SK-N-MC (cell line): ENCODE results near the gene RAB28.

Experiments used
- EZH2 ChIP-seq: fragments of 200-600 bp; sonication (generic); IDR thresholded peaks from one replicate; pipeline ENCODE4 v1.6.1; 2017; ENCODE audit warnings: antibody characterized with exemption
- FOXP2 ChIP-seq: optimal IDR thresholded peaks from 2 replicates; pipeline ENCODE3; 2011; ENCODE audit warnings: mild to moderate bottlenecking, moderate library complexity; ENCODE audit not compliant: insufficient read depth; ENCODE audit errors: extremely low read length, control extremely low read depth

DNA sequence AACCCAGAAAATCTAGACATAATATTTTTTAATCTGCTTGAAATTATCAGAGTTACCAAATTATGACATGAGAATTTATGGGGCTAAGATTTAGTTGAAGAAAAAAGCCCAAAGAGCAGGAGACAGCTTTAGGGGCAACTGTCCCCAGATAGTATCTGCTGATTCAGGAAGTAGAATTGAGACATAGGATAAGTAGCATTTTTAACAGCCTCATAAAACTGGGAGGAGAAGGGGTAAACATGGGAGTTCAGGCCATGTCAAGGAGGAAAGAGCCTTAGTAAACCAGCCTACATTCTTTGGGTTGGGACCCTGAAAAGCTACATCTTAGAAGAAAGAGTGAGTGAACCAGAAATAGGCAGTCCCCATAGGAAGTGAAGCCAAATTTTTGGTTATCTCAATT, 9.7 kb upstream of the RAB28 start:
- no peak for TF ChIP-seq EZH2
- TF ChIP-seq FOXP2, result no peak
